Stimulated activated effector memory CD8-positive, alpha-beta T cell treated with anti-CD3 and anti-CD28 coated beads, Interleukin-12 subunit alpha, Interleukin-12 subunit beta, amount 100 ng/mL, for 72 hours (primary cell): Measurements from ENCODE around the gene CRIM1.

Source experiments
- ATAC-seq: fragments of 150-1000 bp; cut with Tn5 transposase; 2 replicates; pipeline ENCODE4 v1.10.0; 2021
- DNase-seq, 2 donors: peaks; one replicate each; pipeline ENCODE4 v3.0.0; 2021 to 2022; ENCODE audit warnings: low spot score in 2 of 2
- H3K27ac Mint-ChIP-seq: one replicate; pipeline ENCODE4 v1.8.0; 2022; ENCODE audit warnings: mild to moderate bottlenecking, mixed read lengths
- H3K36me3 Mint-ChIP-seq: one replicate; pipeline ENCODE4 v1.8.0; 2022; ENCODE audit warnings: mild to moderate bottlenecking, mixed read lengths
- H3K4me1 Mint-ChIP-seq: one replicate; pipeline ENCODE4 v1.8.0; 2022; ENCODE audit warnings: mixed read lengths
- H3K4me3 Mint-ChIP-seq: one replicate; pipeline ENCODE4 v1.8.0; 2022; ENCODE audit warnings: mild to moderate bottlenecking, mixed read lengths
- H3K9me3 Mint-ChIP-seq: one replicate; pipeline ENCODE4 v1.8.0; 2022; ENCODE audit warnings: mixed read lengths

CRIM1 gene

DNA sequence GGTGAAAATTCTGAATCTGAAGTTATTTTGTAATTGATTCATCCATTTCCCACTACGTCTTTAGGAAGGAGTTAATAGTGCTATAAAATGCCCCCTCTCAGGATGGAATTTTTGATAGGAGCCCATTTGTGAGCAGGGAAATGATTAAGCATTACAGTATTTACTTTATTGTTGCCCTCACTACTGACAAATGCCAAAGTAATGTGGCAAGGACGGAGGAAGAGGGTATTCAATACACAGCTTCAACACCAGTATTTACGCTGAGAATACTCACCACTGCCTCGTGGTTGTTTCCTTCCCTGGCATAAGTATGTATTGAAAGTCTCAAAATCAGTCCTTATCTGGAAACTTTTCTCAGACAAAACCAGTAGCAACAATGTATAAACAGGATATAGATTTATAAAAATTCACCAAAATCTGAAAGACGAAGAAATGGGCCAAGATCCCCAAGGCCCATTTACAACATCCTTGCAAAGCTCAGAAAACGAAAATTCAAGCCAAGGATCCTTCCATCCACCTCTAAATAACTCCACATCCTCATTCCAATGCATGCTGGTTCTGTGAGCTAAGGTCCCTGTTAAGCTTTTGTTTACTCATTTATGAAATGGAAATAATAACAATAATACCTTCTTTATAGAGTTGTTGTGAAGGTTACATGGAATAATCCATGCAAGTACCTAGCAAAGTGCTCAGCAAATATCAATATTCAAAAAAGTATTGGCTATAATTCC lies 213.1 kb downstream of the CRIM1 start:
- no peaks in the 10 kb centered on the region for H3K9me3 Mint-ChIP-seq
- no peak for DNase-seq
- no peak overlapping the region for H3K4me3 Mint-ChIP-seq
- peaks cover 13% of the 10 kb centered on the region for H3K4me1 Mint-ChIP-seq
- ATAC-seq: no peak
- no peak overlapping the region for H3K27ac Mint-ChIP-seq
- H3K36me3 Mint-ChIP-seq: peaks cover 46% of the 10 kb centered on the region

DNA sequence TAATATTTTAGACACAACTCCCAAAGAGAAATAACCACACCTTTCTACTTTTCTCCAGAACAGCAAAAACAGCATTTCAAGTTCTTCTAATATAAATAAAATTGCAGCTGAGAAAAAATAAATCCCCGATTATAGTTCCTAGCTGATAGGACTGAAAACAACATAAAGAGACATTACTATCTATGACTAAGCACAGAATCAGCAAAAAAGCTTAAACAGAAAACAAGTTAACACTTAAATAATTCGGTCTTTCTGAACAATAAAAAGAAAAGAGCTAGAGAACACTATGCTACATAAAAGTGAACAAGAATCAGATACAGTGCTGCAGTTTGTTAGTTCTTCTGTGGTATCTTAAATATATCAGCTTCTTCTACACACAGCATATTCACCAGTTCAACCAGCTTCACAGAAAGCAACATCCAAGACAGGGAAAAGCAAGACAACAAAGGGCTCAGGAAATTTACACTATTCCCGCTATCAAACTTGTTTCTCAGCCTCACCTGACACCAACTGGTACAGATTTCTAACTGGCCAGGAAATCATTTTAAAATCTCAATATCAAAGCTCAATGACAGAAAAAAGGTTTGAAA lies 213.8 kb downstream of the CRIM1 start:
- H3K4me3 Mint-ChIP-seq: no peak overlapping the region
- ATAC-seq (no peak), DNase-seq (no peak)
- peaks cover 9% of the 10 kb centered on the region for H3K4me1 Mint-ChIP-seq
- no peak overlapping the region for H3K27ac Mint-ChIP-seq
- peaks cover 41% of the 10 kb centered on the region for H3K36me3 Mint-ChIP-seq
- H3K9me3 Mint-ChIP-seq: no peaks in the 10 kb centered on the region

GRCh38 chr2:36570416-36570815 lies 214.8 kb downstream of the CRIM1 start:
- DNase-seq (no peak), ATAC-seq (no peak)
- Mint-ChIP-seq H3K9me3 (no peaks in the 10 kb centered on the region), H3K27ac (no peak overlapping the region), H3K36me3 (peaks cover 47% of the 10 kb centered on the region), H3K4me3 (no peak overlapping the region), H3K4me1 (peaks cover 3% of the 10 kb centered on the region)

GRCh38 chr2:36572054-36572718 lies 216.6 kb downstream of the CRIM1 start:
- H3K36me3 Mint-ChIP-seq: peaks cover 50% of the 10 kb centered on the region
- H3K4me3 Mint-ChIP-seq: no peak overlapping the region
- no peaks in the 10 kb centered on the region for H3K9me3 Mint-ChIP-seq
- no peak overlapping the region for H3K27ac Mint-ChIP-seq
- no peaks in the 10 kb centered on the region for H3K4me1 Mint-ChIP-seq
- DNase-seq: no peak
- no peak for ATAC-seq

DNA sequence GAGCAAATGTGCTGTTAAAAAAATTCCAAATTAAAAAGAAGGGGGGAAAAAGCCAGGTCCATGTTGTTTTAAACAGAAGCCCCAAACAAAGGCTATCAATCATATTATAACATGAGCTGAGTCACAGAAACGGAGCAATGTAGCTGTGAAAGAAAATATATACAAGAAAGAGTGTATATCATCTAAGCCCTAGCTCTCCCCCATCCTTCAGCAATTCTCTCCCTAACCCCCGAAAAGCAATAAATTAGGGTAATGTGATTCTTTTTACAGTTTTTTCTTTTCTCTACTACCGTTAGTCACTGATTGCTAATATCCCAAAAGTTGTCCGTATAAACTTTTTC lies 217.1 kb downstream of the CRIM1 start:
- Mint-ChIP-seq H3K36me3 (peaks cover 50% of the 10 kb centered on the region), H3K4me1 (no peaks in the 10 kb centered on the region), H3K4me3 (no peak overlapping the region), H3K9me3 (no peaks in the 10 kb centered on the region), H3K27ac (no peak overlapping the region)
- ATAC-seq (no peak), DNase-seq (no peak)

DNA sequence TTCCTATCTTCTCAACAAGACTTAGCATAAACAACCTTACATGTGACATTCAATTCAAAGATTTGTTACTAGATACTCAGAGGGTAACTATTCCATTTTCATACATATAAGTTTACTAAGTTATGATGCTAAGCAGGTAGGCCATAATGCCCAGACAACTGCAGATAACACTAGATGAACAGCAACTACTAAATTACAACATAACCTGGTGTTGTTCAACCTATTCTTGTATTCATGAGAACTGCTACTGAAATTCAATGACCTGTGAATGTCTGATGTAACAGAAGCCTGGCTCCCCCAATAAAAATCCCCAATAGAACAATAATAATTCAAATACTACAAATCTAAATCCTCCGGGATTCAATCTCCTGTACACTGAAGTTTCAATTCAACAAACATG lies 217.6 kb downstream of the CRIM1 start:
- no peak overlapping the region for H3K4me3 Mint-ChIP-seq
- no peak for DNase-seq
- H3K27ac Mint-ChIP-seq: no peak overlapping the region
- H3K4me1 Mint-ChIP-seq: peaks cover under 1% of the 10 kb centered on the region
- no peak for ATAC-seq
- H3K36me3 Mint-ChIP-seq: peaks cover 54% of the 10 kb centered on the region
- H3K9me3 Mint-ChIP-seq: no peaks in the 10 kb centered on the region

DNA sequence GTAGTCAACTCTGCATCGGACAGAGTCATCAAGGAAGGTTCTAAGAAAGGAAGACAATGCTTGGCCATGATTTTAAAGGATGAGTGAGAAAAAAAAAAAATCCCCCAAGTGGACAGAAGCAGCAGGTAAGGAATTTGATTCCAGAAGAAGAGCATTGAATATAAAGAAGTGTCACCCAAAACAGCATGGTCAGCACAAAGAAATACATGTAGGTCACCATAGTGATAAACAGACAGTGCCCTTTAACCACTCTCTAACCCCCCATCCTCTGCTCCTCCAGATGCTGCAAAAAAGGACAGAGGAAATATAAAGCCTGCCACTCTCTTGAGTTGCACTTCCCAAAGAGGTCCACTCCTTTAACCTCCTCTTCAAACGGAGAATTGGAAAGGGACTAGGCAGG lies 219.0 kb downstream of the CRIM1 start:
- DNase-seq (no peak), ATAC-seq (no peak)
- H3K36me3 Mint-ChIP-seq: peaks cover 68% of the 10 kb centered on the region
- peaks cover 12% of the 10 kb centered on the region for H3K4me1 Mint-ChIP-seq
- H3K4me3 Mint-ChIP-seq: no peak overlapping the region
- H3K27ac Mint-ChIP-seq: no peak overlapping the region
- no peaks in the 10 kb centered on the region for H3K9me3 Mint-ChIP-seq

DNA sequence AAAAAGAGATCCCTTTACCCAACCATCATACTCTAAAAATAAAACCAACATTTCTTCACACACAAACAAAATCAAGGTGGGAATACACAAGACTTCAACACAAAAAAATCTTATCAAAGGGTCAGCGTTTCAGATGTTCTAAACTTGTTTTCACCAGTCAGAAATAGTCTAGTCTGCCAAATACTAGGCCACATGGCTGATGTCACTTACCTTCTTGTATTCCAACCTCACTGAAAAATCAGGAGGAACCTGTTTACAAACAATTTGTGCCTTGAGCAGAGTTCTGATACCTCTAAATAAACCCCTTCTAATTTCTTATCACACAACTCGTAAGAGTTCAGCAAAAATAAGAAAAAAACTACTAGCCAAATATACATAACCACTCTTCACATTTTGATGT lies 222.3 kb downstream of the CRIM1 start:
- peaks cover 12% of the 10 kb centered on the region for H3K4me1 Mint-ChIP-seq
- no peak overlapping the region for H3K27ac Mint-ChIP-seq
- no peaks in the 10 kb centered on the region for H3K9me3 Mint-ChIP-seq
- ATAC-seq (no peak), DNase-seq (no peak)
- H3K36me3 Mint-ChIP-seq: peaks cover 88% of the 10 kb centered on the region
- no peak overlapping the region for H3K4me3 Mint-ChIP-seq

- ATAC-seq: peak; percentile 56
- Mint-ChIP-seq H3K4me3 (no peak overlapping the region), H3K9me3 (no peaks in the 10 kb centered on the region), H3K36me3 (peaks cover 89% of the 10 kb centered on the region), H3K27ac (peak overlapping the region; percentile 24), H3K4me1 (peaks cover 12% of the 10 kb centered on the region)
- no peak for DNase-seq
Measured at GRCh38 chr2:36578343-36579296, 223.0 kb downstream of the CRIM1 start.

DNA sequence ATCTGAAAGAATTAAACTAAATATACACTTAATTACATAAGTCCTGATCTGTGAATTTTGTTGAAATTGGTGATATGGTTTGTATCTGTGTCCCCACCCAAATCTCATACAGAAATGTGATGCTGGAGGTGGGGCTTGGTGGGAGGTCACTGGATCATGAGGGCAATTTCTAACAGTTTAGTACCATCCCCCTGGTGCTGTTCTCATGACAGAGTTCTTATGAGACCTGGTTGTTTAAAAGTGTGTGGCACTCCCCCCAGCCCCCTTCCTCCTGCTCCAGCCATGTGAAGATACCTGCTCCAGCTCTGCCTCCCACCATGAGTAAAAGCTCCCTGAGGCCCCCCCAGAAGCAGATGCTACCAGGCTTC lies 223.7 kb downstream of the CRIM1 start:
- Mint-ChIP-seq H3K27ac (peak overlapping the region; percentile 17), H3K9me3 (no peaks in the 10 kb centered on the region), H3K4me3 (no peak overlapping the region), H3K4me1 (peaks cover 12% of the 10 kb centered on the region), H3K36me3 (peaks cover 93% of the 10 kb centered on the region)
- DNase-seq: no peak
- ATAC-seq: no peak

DNA sequence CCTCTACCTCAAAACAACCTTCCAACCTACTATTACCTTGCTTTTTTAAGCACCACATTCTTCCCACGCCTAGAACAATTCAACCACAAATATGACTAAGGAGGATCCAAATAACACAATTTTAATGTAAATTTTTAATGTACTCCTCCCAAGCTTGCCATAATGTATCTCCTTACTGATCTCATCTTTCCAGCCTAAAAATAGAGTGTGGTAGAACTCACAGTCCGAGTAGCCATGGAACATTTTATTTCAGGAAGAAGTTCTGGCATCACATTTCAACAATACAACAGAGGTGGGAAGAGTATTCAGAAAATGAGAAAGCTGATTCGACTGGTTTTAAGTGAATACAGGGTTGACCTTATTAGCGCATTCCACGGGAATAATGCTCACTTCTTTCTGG lies 227.0 kb downstream of the CRIM1 start:
- Mint-ChIP-seq H3K9me3 (no peaks in the 10 kb centered on the region), H3K4me1 (peaks cover 19% of the 10 kb centered on the region), H3K36me3 (peaks cover 89% of the 10 kb centered on the region), H3K4me3 (no peak overlapping the region), H3K27ac (no peak overlapping the region)
- DNase-seq: no peak
- ATAC-seq: no peak

DNA sequence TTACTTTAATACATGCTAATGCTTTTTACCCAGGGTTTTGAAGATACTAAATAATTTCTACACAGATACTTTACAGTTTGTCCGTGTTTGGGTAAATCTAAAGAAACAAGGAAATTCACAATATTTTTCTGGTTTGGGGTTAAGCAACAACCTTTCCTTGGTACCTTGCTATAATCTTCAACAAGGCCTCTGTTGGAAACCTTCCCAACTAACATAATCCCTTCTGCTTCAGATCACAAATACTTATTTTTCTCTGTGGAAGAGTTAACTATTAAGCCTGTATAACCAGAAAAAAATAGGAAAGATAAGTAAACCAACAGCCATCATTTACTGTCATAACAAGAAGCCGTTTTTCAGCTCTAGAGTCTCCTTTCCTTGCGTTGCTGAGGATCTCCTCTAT lies 227.4 kb downstream of the CRIM1 start:
- H3K9me3 Mint-ChIP-seq: no peaks in the 10 kb centered on the region
- DNase-seq (no peak), ATAC-seq (no peak)
- H3K4me3 Mint-ChIP-seq: no peak overlapping the region
- peaks cover 89% of the 10 kb centered on the region for H3K36me3 Mint-ChIP-seq
- H3K4me1 Mint-ChIP-seq: peaks cover 19% of the 10 kb centered on the region
- H3K27ac Mint-ChIP-seq: no peak overlapping the region

DNA sequence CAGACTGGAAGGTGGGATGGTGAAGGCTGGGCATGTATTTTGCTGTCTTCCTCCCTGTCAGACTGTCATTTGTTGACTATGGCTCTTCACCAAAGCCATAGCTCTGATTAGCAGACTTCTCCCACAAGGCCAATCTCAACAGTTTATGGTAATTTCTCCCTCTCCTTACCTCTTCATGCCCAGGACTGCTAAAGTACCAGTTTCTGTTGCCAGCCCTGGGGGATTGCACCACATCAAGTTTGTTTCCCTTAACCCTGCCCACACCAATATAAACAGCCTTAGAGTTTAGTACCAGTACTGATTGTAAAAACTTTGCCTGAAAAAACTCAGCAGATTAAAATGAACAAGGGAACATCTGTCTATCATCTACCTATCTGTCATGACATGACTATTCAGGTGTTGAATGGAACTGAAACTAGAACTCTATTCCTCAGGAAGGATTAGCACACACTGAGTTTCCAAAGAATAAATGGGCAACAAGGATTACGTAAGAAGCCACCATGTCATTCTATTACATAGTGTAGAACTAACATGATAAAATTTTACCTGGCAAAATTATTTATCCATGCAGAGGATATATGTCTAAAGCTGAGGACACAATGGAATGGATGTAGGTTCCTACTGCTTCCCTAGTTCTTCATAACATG lies 228.7 kb downstream of the CRIM1 start:
- Mint-ChIP-seq H3K36me3 (peaks cover 84% of the 10 kb centered on the region), H3K4me1 (peaks cover 8% of the 10 kb centered on the region), H3K4me3 (no peak overlapping the region), H3K27ac (no peak overlapping the region), H3K9me3 (no peaks in the 10 kb centered on the region)
- no peak for ATAC-seq
- DNase-seq: no peak

- peaks cover 74% of the 10 kb centered on the region for H3K36me3 Mint-ChIP-seq
- ATAC-seq (no peak), DNase-seq (no peak)
- peaks cover 8% of the 10 kb centered on the region for H3K4me1 Mint-ChIP-seq
- H3K27ac Mint-ChIP-seq: no peak overlapping the region
- no peak overlapping the region for H3K4me3 Mint-ChIP-seq
- H3K9me3 Mint-ChIP-seq: no peaks in the 10 kb centered on the region
Measured at GRCh38 chr2:36586672-36587071, 231.1 kb downstream of the CRIM1 start.

DNA sequence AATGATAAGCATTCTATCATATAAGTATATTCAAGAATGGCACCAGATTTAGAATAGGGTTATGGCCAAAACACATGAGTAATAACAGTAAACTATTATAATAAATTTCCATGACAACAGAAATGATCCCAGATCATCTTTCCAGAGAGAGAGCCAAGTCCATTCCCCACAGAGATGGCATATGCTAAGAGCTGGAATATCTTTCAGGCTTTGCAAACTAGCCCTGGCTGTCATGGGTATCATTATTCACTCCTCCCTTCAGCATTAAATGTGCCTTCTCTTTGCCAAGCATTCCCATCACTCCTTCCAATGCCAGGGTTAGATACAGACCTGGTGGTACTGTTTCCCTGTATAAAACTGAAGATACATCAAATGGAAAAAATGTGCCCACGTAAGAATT lies 231.5 kb downstream of the CRIM1 start:
- peaks cover 8% of the 10 kb centered on the region for H3K4me1 Mint-ChIP-seq

More for the DNA sequence above, 231.5 kb downstream of the CRIM1 start:
- H3K4me3 Mint-ChIP-seq: no peak overlapping the region
- peaks cover 69% of the 10 kb centered on the region for H3K36me3 Mint-ChIP-seq
- H3K9me3 Mint-ChIP-seq: no peaks in the 10 kb centered on the region
- ATAC-seq: no peak
- no peak overlapping the region for H3K27ac Mint-ChIP-seq
- DNase-seq: no peak
